CD8-positive, alpha-beta memory T cell (primary cell): ENCODE data around the gene CNGB1. TPM values are rescaled to one million over a fixed set of nuclear protein-coding genes. Genes with fewer than 3 reads are reported as not detected.
A peak's percentile ranks its signal among the peaks of the same experiment; 100 is the strongest.

Experiments used
- CTCF ChIA-PET: fragments of 350-600 bp; sonication (Branson Sonifier 250); formaldehyde crosslinking; loops from one replicate; lab custom pipeline; 2021; ENCODE audit warnings: antibody characterized with exemption; lab: Charles Lee
- POLR2A ChIA-PET: fragments of 350-600 bp; sonication (Branson Sonifier 250); formaldehyde crosslinking; loops from one replicate; lab custom pipeline; 2021; ENCODE audit warnings: antibody characterized with exemption; lab: Charles Lee
- DNase-seq, 5 donors: peaks; one replicate each; pipeline versions ENCODE4 v3.0.0 to v3.0.0-alpha.2; 2020 to 2022; ENCODE audit warnings: mixed read lengths in 1 of 5
- H3K27ac ChIP-seq: one replicate; pipeline ENCODE4 v1.7.0; 2013; ENCODE audit warnings: low read depth, mild to moderate bottlenecking, low read length, moderate library complexity
- H3K27me3 ChIP-seq: 2 replicates; pipeline ENCODE4 v1.7.0; 2013; ENCODE audit warnings: low read length, mild to moderate bottlenecking; ENCODE audit not compliant: insufficient read depth, poor library complexity, severe bottlenecking
- H3K36me3 ChIP-seq: 2 replicates; pipeline ENCODE4 v1.7.0; 2013; ENCODE audit warnings: mild to moderate bottlenecking, low read length, moderate library complexity; ENCODE audit not compliant: insufficient read depth
- H3K4me1 ChIP-seq: 2 replicates; pipeline ENCODE4 v1.7.0; 2013; ENCODE audit warnings: mild to moderate bottlenecking, low read length, moderate library complexity; ENCODE audit not compliant: insufficient read depth
- H3K4me3 ChIP-seq: 2 replicates; pipeline ENCODE4 v1.7.0; 2013; ENCODE audit warnings: mild to moderate bottlenecking, low read length
- H3K9me3 ChIP-seq: 2 replicates; pipeline ENCODE4 v1.7.0; 2013; ENCODE audit warnings: mild to moderate bottlenecking, low read length
- H3K27ac Mint-ChIP-seq, 8 donors: one replicate each; pipeline ENCODE4 v1.8.0; 2020 to 2021; ENCODE audit warnings: mixed read lengths in 8 of 8, mild to moderate bottlenecking in 6 of 8, inconsistent platforms in 3 of 8, moderate library complexity in 3 of 8
- H3K27me3 Mint-ChIP-seq, 2 donors: one replicate each; pipeline ENCODE4 v1.8.0; 2020 to 2021; ENCODE audit warnings: mixed read lengths in 2 of 2, mild to moderate bottlenecking in 1 of 2, moderate library complexity in 1 of 2
- H3K36me3 Mint-ChIP-seq, 3 donors: one replicate each; pipeline ENCODE4 v1.8.0; 2020 to 2021; ENCODE audit warnings: mixed read lengths in 3 of 3, inconsistent platforms in 1 of 3, mild to moderate bottlenecking in 1 of 3
- H3K4me1 Mint-ChIP-seq, 3 donors: one replicate each; pipeline ENCODE4 v1.8.0; 2020 to 2021; ENCODE audit warnings: mixed read lengths in 3 of 3, inconsistent platforms in 1 of 3, mild to moderate bottlenecking in 1 of 3
- H3K4me3 Mint-ChIP-seq, 7 donors: one replicate each; pipeline ENCODE4 v1.8.0; 2020 to 2021; ENCODE audit warnings: mixed read lengths in 7 of 7, mild to moderate bottlenecking in 6 of 7, moderate library complexity in 4 of 7, inconsistent platforms in 2 of 7
- H3K9me3 Mint-ChIP-seq, 5 donors: one replicate each; pipeline ENCODE4 v1.8.0; 2020 to 2022; ENCODE audit warnings: mixed read lengths in 5 of 5, mild to moderate bottlenecking in 3 of 5, moderate library complexity in 2 of 5, inconsistent platforms in 1 of 5
- polyA plus RNA-seq: library from polyadenylated mRNA; unstranded; fragments of 300-500 nt; fragmentation: Illumina TruSeq; gene quantifications from one replicate; pipeline ENCODE4 v1.2.3, GENCODE V29; 2021
- total RNA-seq, 2 experiments: library from RNA; stranded (reverse); gene quantifications; one replicate each; pipeline ENCODE4 v1.2.3, GENCODE V29; 2021

CNGB1 gene
- total and polyA plus RNA-seq, 3 experiments from 2014 or later, result not detected

DNA sequence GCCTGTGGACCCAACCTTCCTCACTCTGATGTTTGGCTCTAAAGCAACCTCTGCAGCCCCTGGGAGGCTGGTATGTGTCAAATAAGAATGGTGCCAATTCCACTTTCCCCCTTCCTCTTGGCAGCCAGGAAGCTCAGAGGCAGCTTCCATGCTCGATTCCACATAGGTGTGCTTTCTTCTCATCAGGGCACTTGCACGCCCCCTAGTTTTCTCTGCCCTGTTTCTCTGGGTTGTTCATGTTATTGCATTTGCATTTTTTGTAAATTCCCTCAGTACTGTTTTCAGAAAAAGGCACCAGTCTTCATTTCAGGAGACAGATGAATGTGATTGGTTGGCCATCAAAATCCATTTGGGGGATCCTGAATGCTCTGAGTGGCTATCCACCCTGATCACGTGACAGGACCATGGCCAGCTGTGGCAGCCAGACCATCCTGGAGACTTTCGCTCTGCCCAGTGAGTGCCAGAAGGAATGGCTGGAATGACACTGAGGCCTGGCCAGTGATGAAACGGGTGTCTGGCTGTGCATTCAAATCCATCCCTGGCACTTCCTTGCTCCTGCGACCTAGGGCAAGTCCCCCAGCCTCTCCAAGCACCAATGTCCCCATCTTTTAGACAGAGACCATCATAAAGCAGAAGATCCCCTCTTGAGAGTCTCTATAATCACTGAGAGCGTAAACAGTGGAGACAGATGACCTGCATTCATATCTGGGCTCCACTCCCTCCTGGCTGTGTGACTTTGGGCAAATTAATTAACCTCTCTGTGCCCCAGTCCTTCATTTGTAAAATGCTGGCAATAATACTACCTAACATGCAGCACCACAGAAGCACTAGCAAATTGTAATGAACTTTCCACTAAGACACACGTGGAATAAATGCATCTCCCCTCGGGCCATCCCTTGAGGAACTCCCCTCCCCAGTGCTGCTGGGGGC, 56.4 kb downstream of the CNGB1 start:
- Mint-ChIP-seq H3K9me3 (no peaks in the 10 kb centered on the region), H3K27ac (peak overlapping the region in 1 of 8 donors; percentile 10), H3K4me1 (no peaks in the 10 kb centered on the region), H3K27me3 (peaks cover 1 to 10% of the 10 kb centered on the region in 2 donors), H3K4me3 (no peak overlapping the region), H3K36me3 (no peaks in the 10 kb centered on the region)
- DNase-seq, result peak in 1 of 5 donors; percentile 26
- no peaks in the 10 kb centered on the region for H3K9me3 ChIP-seq
- CTCF ChIA-PET, result no interaction called here
- H3K27ac ChIP-seq, result no peak overlapping the region
- H3K4me3 ChIP-seq, result no peak overlapping the region
- POLR2A ChIA-PET, result no interaction called here
- no peaks in the 10 kb centered on the region for H3K36me3 ChIP-seq
- H3K27me3 ChIP-seq, result no peaks in the 10 kb centered on the region
- H3K4me1 ChIP-seq, result no peaks in the 10 kb centered on the region

GRCh38 chr16:57912529-57913260, 58.2 kb downstream of the CNGB1 start:
- Mint-ChIP-seq H3K9me3 (no peaks in the 10 kb centered on the region), H3K4me1 (no peaks in the 10 kb centered on the region), H3K36me3 (no peaks in the 10 kb centered on the region), H3K4me3 (no peak overlapping the region), H3K27me3 (peaks cover 1 to 10% of the 10 kb centered on the region in 2 donors), H3K27ac (peak overlapping the region in 1 of 8 donors; percentile 44)
- ChIA-PET POLR2A (no interaction called here), CTCF (no interaction called here)
- Histone ChIP-seq H3K36me3 (no peaks in the 10 kb centered on the region), H3K4me3 (no peak overlapping the region), H3K27me3 (no peaks in the 10 kb centered on the region), H3K9me3 (no peaks in the 10 kb centered on the region), H3K4me1 (no peaks in the 10 kb centered on the region), H3K27ac (no peak overlapping the region)
- DNase-seq, result peak in 1 of 5 donors; percentile 10

DNA sequence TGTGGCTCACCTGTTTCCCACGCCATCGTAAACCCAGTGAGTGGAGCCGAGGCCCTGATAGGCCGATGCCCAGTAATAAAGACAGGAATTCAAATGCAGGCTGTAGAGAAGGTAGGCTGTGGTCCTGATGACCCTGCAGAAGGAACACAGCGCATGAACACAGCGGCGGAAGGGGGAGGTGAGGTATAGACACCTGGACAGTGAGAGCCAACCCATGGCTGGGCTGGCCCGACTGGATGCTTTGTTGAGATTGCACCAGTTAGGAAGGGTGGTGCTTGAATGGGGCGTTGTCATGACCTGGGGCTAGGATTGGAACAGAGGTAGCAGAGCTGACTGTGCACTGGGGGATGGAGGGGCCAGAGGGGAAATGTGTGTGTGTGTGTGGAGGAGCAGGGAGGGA, 59.2 kb downstream of the CNGB1 start:
- peak in 1 of 5 donors; percentile 36 for DNase-seq
- H3K4me3 ChIP-seq, result no peak overlapping the region
- H3K36me3 ChIP-seq, result no peaks in the 10 kb centered on the region
- no peak overlapping the region for H3K27ac ChIP-seq
- H3K27me3 ChIP-seq, result no peaks in the 10 kb centered on the region
- peaks cover 1 to 10% of the 10 kb centered on the region in 2 donors for H3K27me3 Mint-ChIP-seq
- ChIA-PET CTCF (no interaction called here), POLR2A (no interaction called here)
- H3K9me3 Mint-ChIP-seq, result no peaks in the 10 kb centered on the region
- H3K4me3 Mint-ChIP-seq, result no peak overlapping the region
- H3K36me3 Mint-ChIP-seq, result no peaks in the 10 kb centered on the region
- H3K4me1 Mint-ChIP-seq, result no peaks in the 10 kb centered on the region
- H3K9me3 ChIP-seq, result no peaks in the 10 kb centered on the region
- no peaks in the 10 kb centered on the region for H3K4me1 ChIP-seq
- peak overlapping the region in 1 of 8 donors; percentile 70 for H3K27ac Mint-ChIP-seq

DNA sequence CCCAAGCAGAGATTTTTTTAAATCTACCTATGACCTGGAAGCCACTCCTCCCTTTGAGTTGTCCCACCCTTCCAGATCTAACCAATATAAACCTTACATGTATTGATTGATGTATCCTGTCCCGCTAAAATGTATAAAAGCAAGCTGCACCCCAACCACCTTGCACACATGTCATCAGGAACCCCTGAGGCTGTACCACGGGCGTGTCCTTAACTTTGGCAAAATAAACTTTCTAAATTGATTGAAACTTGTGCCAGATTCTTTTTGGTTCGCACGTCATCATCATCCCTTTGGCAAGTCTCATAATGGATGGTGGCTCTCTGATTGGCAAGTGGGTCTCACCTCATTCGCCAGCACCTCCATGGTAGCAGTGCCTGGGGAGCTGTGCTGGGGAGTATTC, 60.2 kb downstream of the CNGB1 start:
- H3K4me1 Mint-ChIP-seq, result no peaks in the 10 kb centered on the region
- no peak for DNase-seq
- ChIA-PET CTCF (interaction anchor here (0.7 kb wide), 1 partner anchor 183 kb away, joined by 4 read pairs; no protein-coding TSS in a partner anchor), POLR2A (no interaction called here)
- Histone ChIP-seq H3K36me3 (no peaks in the 10 kb centered on the region), H3K4me1 (no peaks in the 10 kb centered on the region), H3K27ac (no peak overlapping the region), H3K4me3 (no peak overlapping the region), H3K9me3 (no peaks in the 10 kb centered on the region), H3K27me3 (no peaks in the 10 kb centered on the region)
- no peaks in the 10 kb centered on the region for H3K9me3 Mint-ChIP-seq
- peaks cover 1 to 10% of the 10 kb centered on the region in 2 donors for H3K27me3 Mint-ChIP-seq
- H3K4me3 Mint-ChIP-seq, result no peak overlapping the region
- no peak overlapping the region for H3K27ac Mint-ChIP-seq
- no peaks in the 10 kb centered on the region for H3K36me3 Mint-ChIP-seq

- no peak overlapping the region for H3K4me3 Mint-ChIP-seq
- no peaks in the 10 kb centered on the region for H3K27me3 ChIP-seq
- ChIA-PET POLR2A (no interaction called here), CTCF (interaction anchor here (1.2 to 4.8 kb wide), 4 partner anchors 10 to 332 kb away, joined by 3 to 38 read pairs (median 6); partner anchors contain the start of genes USB1 and ZNF319)
- peaks cover 1 to 14% of the 10 kb centered on the region in 2 donors for H3K27me3 Mint-ChIP-seq
- no peaks in the 10 kb centered on the region for H3K36me3 ChIP-seq
- DNase-seq, result no peak
- no peaks in the 10 kb centered on the region for H3K36me3 Mint-ChIP-seq
- no peaks in the 10 kb centered on the region for H3K9me3 Mint-ChIP-seq
- H3K9me3 ChIP-seq, result no peaks in the 10 kb centered on the region
- no peak overlapping the region for H3K27ac Mint-ChIP-seq
- no peaks in the 10 kb centered on the region for H3K4me1 ChIP-seq
- no peak overlapping the region for H3K27ac ChIP-seq
- H3K4me1 Mint-ChIP-seq, result no peaks in the 10 kb centered on the region
- no peak overlapping the region for H3K4me3 ChIP-seq
Measured at GRCh38 chr16:57908409-57908987, 62.4 kb downstream of the CNGB1 start.

GRCh38 chr16:57906382-57907316, 64.3 kb downstream of the CNGB1 start:
- CTCF ChIA-PET, result interaction anchor here (0.8 to 4.8 kb wide), 14 partner anchors 10 to 343 kb away, joined by 3 to 38 read pairs (median 4); partner anchors contain the start of genes USB1 and ZNF319

GRCh38 chr16:57904101-57904500, 66.8 kb downstream of the CNGB1 start:
- POLR2A ChIA-PET, result no interaction called here
- H3K4me3 ChIP-seq, result no peak overlapping the region
- H3K4me1 ChIP-seq, result no peaks in the 10 kb centered on the region
- H3K27me3 ChIP-seq, result no peaks in the 10 kb centered on the region
- H3K27ac ChIP-seq, result no peak overlapping the region
- H3K9me3 Mint-ChIP-seq, result no peaks in the 10 kb centered on the region
- no peaks in the 10 kb centered on the region for H3K36me3 Mint-ChIP-seq
- H3K9me3 ChIP-seq, result no peaks in the 10 kb centered on the region
- H3K27ac Mint-ChIP-seq, result no peak overlapping the region
- peaks cover 4 to 5% (median 4%) of the 10 kb centered on the region in 3 donors for H3K4me1 Mint-ChIP-seq
- H3K36me3 ChIP-seq, result no peaks in the 10 kb centered on the region
- no peak overlapping the region for H3K4me3 Mint-ChIP-seq
- H3K27me3 Mint-ChIP-seq, result peaks cover 12 to 31% of the 10 kb centered on the region in 2 donors
- CTCF ChIA-PET, result interaction anchor here (4.8 kb wide), 1 partner anchor 96 kb away, joined by 38 read pairs; the partner anchor contains the start of genes USB1 and ZNF319
- DNase-seq, result no peak

More at GRCh38 chr16:57906382-57907316, 64.3 kb downstream of the CNGB1 start:
- Histone ChIP-seq H3K27me3 (no peaks in the 10 kb centered on the region), H3K27ac (no peak overlapping the region), H3K4me3 (no peak overlapping the region), H3K36me3 (no peaks in the 10 kb centered on the region), H3K4me1 (no peaks in the 10 kb centered on the region), H3K9me3 (no peaks in the 10 kb centered on the region)
- POLR2A ChIA-PET, result no interaction called here
- Mint-ChIP-seq H3K4me1 (no peaks in the 10 kb centered on the region), H3K4me3 (no peak overlapping the region), H3K27ac (peak overlapping the region in 1 of 8 donors; percentile 61), H3K36me3 (no peaks in the 10 kb centered on the region), H3K9me3 (no peaks in the 10 kb centered on the region), H3K27me3 (peaks cover 5 to 21% of the 10 kb centered on the region in 2 donors)
- peak in 3 of 5 donors; percentile 5 to 57 (median 12) for DNase-seq
